ENCODE results near the gene C5AR1.
"Not testable (repeated sequence)": the region's sequence is repeated elsewhere in the genome, so short reads cannot be mapped to it uniquely, and the experiment has no call there.

Gene C5AR1

DNA sequence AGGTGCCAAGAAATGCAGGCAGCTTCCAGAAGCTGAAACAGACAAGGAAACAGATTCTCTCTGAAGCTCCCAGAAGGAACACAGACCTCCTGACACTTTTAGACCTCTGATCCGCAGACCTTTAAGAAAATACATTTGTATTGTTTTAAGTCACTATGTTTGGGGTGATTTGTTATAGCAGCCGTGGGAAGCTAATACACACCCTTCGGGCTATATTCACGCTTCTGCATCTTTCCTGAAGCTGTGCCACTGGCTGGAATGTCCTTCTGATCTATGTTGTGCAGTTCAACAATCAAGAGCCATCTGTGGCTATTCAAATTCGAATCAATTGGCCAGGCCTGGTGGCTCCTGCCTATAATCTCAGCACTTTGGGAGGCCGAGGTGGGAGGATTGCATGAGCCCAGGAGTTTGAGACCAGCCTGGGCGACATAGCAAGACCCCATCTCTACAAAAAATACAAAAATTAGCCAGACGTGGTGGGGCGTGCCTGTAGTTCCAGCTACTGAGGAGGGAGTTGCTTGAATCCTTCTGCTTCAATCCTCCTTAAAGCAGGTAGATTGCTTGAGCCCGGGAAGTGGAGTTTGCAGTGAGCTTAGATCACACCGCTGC, 33.6 kb downstream of the C5AR1 start:
- DNase-seq (ENCODE audit: low read depth in 1 of 2, low spot score in 1 of 2) = no peak
- no peak for TF ChIP-seq POLR2AphosphoS5 (IDR thresholded peaks at IDR 0.05; ENCODE audit: low read depth)
- TF ChIP-seq, protein P1, sequence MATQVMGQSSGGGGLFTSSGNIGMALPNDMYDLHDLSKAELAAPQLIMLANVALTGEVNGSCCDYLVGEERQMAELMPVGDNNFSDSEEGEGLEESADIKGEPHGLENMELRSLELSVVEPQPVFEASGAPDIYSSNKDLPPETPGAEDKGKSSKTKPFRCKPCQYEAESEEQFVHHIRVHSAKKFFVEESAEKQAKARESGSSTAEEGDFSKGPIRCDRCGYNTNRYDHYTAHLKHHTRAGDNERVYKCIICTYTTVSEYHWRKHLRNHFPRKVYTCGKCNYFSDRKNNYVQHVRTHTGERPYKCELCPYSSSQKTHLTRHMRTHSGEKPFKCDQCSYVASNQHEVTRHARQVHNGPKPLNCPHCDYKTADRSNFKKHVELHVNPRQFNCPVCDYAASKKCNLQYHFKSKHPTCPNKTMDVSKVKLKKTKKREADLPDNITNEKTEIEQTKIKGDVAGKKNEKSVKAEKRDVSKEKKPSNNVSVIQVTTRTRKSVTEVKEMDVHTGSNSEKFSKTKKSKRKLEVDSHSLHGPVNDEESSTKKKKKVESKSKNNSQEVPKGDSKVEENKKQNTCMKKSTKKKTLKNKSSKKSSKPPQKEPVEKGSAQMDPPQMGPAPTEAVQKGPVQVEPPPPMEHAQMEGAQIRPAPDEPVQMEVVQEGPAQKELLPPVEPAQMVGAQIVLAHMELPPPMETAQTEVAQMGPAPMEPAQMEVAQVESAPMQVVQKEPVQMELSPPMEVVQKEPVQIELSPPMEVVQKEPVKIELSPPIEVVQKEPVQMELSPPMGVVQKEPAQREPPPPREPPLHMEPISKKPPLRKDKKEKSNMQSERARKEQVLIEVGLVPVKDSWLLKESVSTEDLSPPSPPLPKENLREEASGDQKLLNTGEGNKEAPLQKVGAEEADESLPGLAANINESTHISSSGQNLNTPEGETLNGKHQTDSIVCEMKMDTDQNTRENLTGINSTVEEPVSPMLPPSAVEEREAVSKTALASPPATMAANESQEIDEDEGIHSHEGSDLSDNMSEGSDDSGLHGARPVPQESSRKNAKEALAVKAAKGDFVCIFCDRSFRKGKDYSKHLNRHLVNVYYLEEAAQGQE (IDR thresholded peaks at IDR 0.05; ENCODE audit: insufficient replicate concordance, low read depth) = no peak
- TF ChIP-seq, protein P2, sequence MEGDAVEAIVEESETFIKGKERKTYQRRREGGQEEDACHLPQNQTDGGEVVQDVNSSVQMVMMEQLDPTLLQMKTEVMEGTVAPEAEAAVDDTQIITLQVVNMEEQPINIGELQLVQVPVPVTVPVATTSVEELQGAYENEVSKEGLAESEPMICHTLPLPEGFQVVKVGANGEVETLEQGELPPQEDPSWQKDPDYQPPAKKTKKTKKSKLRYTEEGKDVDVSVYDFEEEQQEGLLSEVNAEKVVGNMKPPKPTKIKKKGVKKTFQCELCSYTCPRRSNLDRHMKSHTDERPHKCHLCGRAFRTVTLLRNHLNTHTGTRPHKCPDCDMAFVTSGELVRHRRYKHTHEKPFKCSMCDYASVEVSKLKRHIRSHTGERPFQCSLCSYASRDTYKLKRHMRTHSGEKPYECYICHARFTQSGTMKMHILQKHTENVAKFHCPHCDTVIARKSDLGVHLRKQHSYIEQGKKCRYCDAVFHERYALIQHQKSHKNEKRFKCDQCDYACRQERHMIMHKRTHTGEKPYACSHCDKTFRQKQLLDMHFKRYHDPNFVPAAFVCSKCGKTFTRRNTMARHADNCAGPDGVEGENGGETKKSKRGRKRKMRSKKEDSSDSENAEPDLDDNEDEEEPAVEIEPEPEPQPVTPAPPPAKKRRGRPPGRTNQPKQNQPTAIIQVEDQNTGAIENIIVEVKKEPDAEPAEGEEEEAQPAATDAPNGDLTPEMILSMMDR (IDR thresholded peaks at IDR 0.05; ENCODE audit: insufficient read depth, low read length) = no peak
- TF ChIP-seq SPI1 (IDR thresholded peaks at IDR 0.05; ENCODE audit: borderline replicate concordance, low read depth) = no peak
- no peak for TF ChIP-seq GABPA (IDR thresholded peaks at IDR 0.05; ENCODE audit: low read depth)
- no peaks in the 10 kb centered on the region for H3K27me3 ChIP-seq (ENCODE audit: insufficient read depth, poor library complexity, severe bottlenecking)
- H3K27ac ChIP-seq (replicated peaks) = no peak overlapping the region
- no peak overlapping the region for H3K4me3 ChIP-seq (replicated peaks; ENCODE audit: insufficient read depth, low read length)

DNA sequence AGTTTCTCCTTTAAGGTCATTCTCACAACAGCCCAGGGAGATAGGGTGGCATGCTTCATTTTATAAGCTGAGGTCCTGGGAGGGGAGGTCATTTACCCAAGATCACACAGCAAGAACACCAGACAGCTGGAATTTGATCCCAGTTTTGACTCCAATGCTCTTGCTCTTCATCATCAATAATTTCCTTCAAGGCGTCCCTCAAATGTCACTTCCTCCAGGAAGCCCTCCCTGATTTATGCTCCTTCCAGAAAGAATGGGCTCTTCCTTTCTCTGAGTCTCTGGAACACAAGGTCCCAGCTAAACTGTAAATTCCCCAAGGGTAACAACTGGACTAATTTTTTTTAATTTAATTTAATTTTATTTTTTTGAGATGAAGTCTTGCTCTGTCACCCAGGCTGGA, 34.8 kb downstream of the C5AR1 start:
- H3K4me3 ChIP-seq (replicated peaks; ENCODE audit: insufficient read depth, low read length) = no peak overlapping the region
- H3K27ac ChIP-seq (replicated peaks) = no peak overlapping the region
- H3K27me3 ChIP-seq (ENCODE audit: insufficient read depth, poor library complexity, severe bottlenecking) = no peaks in the 10 kb centered on the region
- TF ChIP-seq, protein P1 (IDR thresholded peaks at IDR 0.05; ENCODE audit: insufficient replicate concordance, low read depth) = no peak
- TF ChIP-seq, protein P2 (IDR thresholded peaks at IDR 0.05; ENCODE audit: insufficient read depth, low read length) = no peak
- TF ChIP-seq POLR2AphosphoS5 (IDR thresholded peaks at IDR 0.05; ENCODE audit: low read depth) = no peak
- no peak for TF ChIP-seq SPI1 (IDR thresholded peaks at IDR 0.05; ENCODE audit: borderline replicate concordance, low read depth)
- TF ChIP-seq GABPA (IDR thresholded peaks at IDR 0.05; ENCODE audit: low read depth) = no peak
- DNase-seq (ENCODE audit: low read depth in 1 of 2, low spot score in 1 of 2) = no peak

DNA sequence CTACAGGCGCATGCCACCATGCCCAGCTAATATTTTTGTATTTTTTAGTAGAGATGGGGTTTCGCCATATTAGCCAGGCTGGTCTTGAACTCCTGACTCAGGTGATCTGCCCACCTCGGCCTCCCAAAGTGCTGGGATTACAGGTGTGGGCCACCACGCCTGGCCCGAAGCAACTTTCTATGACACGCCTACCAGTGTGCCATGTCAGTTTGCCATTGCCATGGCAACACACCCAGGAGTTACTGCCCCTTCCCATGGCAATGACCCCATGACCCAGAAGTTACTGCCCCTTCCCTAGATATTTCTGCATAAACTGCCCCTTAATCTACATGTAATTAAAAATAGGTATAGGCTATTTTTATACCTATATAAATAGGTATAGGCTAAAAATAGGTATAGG, 36.4 kb downstream of the C5AR1 start:
- H3K4me3 ChIP-seq (replicated peaks; ENCODE audit: insufficient read depth, low read length); H3K27ac ChIP-seq (replicated peaks); DNase-seq (ENCODE audit: low read depth in 1 of 2, low spot score in 1 of 2); H3K27me3 ChIP-seq (ENCODE audit: insufficient read depth, poor library complexity, severe bottlenecking): not testable (repeated sequence)

DNA sequence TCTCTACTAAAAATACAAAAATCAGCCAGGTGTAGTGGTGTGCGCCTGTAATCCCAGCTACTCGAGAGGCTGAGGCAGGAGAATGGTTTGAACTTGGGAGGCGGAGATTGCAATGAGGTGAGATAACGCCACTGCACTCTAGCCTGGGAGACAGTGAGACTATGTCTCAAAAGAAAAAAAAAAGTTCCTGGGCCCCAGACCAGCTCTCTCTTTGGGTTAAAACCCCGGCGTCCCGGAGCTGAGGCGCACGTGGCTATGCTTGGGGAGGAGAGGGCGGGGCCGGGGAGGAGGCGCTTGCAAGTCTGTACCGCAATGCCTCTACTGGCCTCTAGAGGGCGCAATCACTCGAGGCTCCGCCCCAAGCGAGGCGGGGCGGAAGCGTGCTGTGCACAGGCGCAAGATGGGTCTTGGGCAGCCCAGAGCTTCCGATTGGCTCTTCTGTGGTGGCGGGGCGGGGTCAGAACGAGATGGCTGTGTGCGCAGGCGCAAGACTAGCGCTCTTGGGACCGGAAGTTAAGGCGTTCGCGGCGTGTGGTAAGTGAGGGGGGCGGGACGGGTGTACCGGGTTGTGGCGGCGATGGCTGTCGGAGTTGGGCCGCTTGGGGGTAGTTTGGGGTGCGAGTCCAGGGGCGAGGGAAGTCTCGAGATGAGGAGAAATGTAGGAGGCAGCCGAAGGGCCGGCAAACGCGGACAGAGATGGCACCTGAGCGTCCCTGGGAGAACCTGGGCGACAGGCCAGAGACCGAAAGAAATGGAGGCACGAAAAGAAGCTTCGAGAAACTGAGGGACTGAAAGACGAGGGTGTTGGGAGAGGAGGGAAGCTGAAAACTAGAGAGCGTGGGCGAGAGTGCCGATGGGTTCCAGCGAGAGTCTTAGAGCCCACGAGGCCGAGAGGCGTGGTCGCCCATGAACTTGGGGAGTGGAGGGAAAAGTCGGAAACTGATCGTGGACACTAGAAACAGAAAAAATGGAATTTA, 39.4 kb downstream of the C5AR1 start, which contains the start of gene DHX34:
TSS of gene DHX34 (plus strand) at position 497 of the 977 bp plus-strand sequence. CDS start 3,716 bp downstream, outside the sequence.
- peak within 1 kb of the TSS; percentile 74 for H3K27ac ChIP-seq (replicated peaks)
- TF ChIP-seq, protein P1 (IDR thresholded peaks at IDR 0.05; ENCODE audit: insufficient replicate concordance, low read depth) = no peak
- TF ChIP-seq POLR2AphosphoS5 (IDR thresholded peaks at IDR 0.05; ENCODE audit: low read depth) = peak; percentile 90
- 0 out of 2 replicates have a peak, but pooled peaks have one; percentile 43 for TF ChIP-seq GABPA (IDR thresholded peaks at IDR 0.05; ENCODE audit: low read depth)
- TF ChIP-seq, protein P2 (IDR thresholded peaks at IDR 0.05; ENCODE audit: insufficient read depth, low read length) = peak; percentile 92
- DNase-seq (ENCODE audit: low read depth in 1 of 2, low spot score in 1 of 2) = peak; percentile 99
- H3K27me3 ChIP-seq (ENCODE audit: insufficient read depth, poor library complexity, severe bottlenecking) = no peaks in the 10 kb centered on the region
- H3K4me3 ChIP-seq (replicated peaks; ENCODE audit: insufficient read depth, low read length) = peak within 1 kb of the TSS; percentile 83
